Eye (tissue), 1 donor: ENCODE data around the gene PLTP.
A peak's percentile ranks its signal among the peaks of the same experiment; 100 is the strongest.
"Not testable (repeated sequence)": the region's sequence is repeated elsewhere in the genome, so short reads cannot be mapped to it uniquely, and the experiment has no call there.

ENCODE experiments used
- DNase-seq: peaks from one replicate; pipeline ENCODE4 v3.0.0-alpha.2; 2015

The PLTP gene

DNA sequence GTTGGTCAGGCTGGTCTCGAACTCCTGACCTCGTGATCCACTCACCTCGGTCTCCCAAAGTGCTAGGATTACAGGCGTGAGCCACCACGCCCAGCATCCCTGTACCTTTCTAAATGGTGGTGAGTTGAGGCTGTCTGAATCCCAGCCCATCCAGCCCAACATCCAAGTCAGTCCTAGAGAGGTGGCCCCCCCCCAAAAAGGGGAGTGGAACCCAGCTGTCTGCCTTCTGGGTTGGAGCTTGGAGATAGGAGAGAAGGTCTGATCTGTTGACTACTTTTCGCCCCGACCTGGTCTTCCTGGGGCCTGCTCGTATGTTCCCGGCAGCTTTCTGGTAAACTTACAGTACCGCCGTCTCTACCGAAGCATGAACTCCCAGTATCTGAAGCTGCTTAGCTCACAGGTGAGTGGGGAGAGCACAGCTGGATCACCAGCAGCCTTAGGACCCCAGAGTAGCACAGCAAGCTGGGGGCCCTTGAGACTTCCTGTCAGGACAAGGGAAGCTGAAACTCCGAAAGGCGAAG lies 15.3 kb downstream of the PLTP start:
- no peak for DNase-seq

DNA sequence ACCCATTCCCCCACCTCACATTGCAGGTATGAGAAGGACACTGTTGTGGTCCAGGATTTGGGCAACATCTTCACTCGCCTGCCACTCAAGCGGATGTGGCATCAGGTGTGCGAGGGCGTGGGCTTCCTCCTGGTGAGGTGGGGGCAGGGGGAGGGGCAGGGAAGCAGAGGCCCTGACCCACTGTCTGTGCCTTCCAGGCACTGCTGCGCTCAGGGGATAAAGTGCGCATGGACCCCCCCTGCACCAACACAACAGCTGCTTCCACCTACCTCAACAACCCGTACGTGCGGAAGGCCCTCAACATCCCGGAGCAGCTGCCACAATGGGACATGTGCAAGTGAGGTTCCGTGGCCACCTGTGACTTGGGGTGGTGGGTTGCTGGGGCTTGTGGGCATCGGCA lies 17.2 kb downstream of the PLTP start:
- no peak for DNase-seq

DNA sequence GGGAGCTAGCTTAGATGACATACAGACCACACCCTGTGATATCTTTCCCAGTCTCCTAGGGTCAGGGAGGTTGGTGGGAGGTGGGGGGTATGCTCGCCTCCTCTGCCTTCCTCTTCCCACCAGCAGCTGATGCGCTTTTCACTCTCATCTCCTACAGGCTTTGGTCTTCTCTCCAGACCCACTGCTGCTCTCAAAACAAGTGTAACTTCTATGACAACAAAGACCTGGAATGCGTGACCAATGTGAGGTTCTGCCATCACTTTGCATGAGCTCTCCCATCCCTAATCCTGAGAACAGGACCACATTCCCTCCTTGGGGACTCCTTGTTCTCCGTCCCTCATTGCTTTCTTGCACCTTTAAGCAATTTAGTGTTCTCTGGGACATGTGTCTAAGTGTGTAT lies 18.1 kb downstream of the PLTP start:
- no peak for DNase-seq

DNA sequence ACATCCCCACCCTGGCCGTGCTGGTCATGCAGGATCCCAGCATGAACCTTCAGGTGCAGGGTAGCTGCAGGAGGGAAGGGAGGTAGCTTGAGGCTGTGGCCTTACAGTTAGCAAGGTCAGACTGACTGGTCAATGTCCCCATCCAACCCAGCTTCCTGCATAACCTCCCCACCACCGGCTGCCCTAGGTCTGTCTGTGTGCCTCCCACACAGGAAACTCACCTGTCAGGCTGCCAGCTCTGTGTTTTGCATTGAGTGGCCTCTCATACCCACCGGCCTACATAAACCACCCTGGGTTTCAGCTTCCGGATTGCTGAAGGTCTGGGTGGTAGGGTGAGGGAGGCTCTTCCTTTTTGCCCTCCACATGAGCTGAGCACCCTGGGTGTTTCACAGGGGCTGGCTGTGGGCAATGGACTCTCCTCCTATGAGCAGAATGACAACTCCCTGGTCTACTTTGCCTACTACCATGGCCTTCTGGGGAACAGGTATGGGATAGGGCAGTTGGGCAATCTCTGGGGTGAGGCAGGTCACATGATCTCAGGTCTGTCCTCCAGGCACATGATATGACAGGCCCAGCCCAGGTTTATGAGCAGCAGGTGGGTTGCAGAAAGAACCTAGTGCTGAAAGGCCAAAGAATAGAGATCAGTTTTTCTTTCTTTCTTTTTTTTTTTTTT lies 19.0 kb downstream of the PLTP start:
- no peak for DNase-seq

DNA sequence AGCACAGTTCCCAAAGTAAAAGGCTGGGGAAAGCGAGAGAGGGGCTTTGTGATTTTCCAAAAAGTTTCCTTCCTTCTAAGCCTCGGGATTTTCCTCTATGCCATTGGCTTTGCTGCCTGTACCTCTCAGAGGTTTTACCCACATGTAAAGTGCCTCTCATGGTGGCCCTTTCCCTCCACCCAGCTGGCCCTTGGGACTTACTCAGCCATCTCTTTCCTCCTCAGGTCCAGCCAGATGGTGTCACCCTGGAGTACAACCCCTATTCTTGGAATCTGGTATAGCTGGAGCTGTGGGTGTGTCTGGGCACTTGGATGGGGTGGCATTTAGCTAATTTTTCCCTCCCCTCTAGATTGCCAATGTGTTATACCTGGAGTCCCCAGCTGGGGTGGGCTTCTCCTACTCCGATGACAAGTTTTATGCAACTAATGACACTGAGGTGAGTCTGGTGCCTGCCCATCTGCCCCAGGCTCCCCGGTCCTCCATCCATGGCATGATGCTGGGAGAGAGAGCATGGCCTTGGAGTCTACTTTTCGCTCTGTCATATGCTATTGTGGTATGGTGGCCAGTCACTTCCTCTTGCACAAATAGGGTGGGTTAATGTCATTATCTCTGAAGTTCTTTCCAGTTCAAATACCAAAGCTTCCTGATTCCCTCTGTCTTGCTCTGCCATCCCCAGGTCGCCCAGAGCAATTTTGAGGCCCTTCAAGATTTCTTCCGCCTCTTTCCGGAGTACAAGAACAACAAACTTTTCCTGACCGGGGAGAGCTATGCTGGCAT lies 19.7 kb downstream of the PLTP start:
- DNase-seq: no peak

DNA sequence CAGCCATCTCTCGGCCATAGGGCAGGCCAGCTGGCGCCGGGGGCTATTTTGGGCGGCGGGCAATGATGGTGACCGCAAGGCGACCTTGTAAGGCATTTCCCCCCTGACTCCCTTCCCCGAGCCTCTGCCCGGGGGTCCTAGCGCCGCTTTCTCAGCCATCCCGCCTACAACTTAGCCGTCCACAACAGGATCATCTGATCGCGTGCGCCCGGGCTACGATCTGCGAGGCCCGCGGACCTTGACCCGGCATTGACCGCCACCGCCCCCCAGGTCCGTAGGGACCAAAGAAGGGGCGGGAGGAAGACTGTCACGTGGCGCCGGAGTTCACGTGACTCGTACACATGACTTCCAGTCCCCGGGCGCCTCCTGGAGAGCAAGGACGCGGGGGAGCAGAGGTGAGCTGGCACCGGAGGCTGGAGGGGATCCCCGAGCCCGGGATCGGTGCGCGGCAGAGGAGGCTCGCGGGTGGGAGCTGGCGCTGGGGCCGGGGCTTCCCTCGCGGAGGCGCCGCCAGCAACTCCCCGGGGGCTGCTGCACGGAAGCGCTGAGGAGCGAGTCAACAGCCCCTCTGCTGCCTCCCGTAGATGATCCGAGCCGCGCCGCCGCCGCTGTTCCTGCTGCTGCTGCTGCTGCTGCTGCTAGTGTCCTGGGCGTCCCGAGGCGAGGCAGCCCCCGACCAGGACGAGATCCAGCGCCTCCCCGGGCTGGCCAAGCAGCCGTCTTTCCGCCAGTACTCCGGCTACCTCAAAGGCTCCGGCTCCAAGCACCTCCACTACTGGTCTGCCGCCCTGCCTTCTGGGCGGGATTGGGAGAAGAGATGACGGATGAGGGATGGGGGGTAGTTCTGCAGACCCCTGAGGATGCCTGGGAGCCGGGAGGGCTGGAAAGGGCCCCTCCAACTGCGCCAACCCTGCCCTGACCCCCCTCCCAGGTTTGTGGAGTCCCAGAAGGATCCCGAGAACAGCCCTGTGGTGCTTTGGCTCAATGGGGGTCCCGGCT lies 20.7 kb downstream of the PLTP start, which contains the start of the genes CTSA and NEURL2:
TSS of gene CTSA (plus strand) at position 351 of the 999 bp plus-strand sequence. CDS start at position 585, 234 bp downstream.
TSS of gene NEURL2 (minus strand) at position 224 of the 999 bp plus-strand sequence. CDS start at position 7, 217 bp downstream.
- peak; percentile 97 for DNase-seq

DNA sequence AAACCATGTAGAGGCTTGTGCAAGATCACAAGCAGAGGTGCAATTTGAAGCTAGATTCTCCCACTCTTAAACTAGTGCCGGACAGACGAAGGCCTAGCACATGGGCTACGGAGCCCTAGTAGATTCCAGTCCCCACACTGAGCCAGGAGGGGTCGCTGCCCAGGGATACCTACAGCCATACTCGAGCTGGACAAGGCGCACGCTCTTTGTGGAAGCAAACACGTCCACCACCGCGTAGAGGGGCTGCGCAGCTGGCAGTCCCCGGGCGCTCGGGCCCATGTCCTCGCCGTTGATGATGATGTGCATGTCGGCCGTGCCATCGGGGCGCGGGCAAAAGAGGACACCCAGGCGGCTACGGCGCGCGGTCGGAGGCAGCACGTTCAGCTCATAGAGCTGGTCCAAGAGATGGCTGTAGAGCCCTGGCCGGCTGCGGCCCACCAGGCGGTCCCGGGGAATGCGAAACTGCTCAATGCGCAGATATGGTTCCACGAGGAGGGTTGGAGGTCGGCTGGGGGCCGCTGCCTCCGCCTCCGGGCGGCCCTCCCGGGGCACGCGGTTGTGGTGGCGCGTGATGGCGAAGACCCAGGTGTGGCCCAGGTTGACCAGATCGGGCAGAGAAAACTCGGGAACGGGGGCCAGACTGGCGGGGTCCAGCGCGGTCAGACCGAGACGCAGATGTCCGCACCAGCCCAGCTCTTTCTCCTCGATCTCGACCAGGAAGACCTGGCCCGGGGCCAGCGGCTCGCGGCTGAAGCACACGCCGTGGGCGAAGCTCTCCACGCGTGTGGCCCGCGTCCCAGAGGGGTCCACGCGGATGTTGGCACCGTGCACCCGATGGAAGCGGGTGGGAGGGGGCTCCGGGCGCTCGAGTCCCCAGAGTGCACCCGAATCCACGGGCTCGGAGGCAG lies 21.6 kb downstream of the PLTP start:
- DNase-seq: peak; percentile 95

DNA sequence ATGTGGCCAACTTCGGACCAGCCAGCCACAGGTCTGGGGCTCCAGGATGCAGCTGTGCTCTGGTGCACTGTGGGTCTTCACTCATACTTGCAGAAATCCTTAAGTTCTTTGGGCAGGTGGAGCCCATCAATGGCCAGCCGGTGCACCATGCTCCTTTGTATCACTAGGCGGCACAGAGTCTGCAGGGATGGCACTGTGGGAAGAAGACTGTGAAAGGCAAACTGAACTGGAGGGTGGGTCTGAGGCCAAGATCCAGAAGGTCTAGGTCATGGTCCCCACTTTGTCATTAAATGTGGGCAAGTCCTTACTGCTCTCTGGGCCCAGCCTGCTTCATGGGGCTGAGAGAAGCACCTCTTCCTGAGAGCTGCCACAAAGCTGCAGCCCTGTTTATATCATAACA lies 23.3 kb downstream of the PLTP start:
- no peak for DNase-seq

DNA sequence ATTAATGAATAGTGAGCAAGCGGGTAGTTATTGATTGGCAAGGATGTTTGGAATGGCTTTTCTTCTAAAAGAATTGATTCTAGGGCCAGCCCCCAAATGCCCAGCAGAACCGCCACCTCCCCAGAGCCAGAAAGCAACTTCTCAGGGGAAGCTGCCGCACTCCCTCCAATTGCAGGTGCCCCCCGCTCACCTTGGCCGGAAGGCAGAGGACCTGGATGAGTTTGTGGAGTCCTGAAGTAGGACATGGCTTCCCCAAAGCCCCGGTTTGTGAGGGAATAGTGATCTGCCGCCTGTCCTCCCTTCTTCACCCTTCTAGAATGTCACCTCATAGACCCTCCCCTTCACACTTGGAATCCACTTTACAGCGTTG lies 24.6 kb downstream of the PLTP start, which contains the start of gene SPATA25:
TSS of gene SPATA25 (minus strand) at position 277 of the 370 bp plus-strand sequence. CDS start at position 245, 32 bp downstream.
- no peak for DNase-seq

DNA sequence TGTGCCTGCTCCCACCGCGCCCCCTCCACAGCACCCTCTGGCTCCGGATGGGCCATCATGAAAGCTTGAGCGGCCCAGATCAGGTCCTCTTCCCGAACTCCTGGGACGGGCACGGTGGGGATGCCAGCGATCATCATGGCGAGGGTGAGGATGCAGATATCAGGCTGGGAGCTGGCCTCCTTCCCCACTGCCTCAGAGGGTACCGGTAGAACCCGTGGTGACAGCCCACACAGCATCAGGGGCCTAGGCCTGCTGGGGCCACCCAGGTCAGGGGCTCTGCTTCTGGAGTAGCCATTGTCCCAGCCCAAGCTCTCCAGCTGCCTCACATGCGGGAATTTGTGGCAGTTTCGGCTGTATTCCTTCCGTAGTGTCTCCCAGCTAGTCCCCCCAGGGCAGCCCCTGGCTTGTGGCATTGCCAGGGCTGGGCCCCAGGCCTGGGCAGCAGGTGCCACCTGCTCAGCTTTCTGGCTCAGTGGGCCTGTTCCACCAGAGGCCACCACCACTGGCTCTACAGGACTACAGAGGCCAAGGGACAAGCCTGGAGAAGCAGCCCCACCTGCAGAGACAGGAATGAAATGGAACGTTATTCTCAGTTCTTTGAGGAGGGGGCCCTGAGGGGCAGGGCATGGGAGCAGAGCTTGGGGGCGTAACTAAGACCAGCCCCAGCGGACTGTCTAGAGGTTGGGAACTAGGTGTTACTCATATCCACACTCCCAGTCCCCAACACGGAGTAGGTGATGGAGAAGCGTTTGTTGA lies 25.2 kb downstream of the PLTP start:
- DNase-seq: no peak

DNA sequence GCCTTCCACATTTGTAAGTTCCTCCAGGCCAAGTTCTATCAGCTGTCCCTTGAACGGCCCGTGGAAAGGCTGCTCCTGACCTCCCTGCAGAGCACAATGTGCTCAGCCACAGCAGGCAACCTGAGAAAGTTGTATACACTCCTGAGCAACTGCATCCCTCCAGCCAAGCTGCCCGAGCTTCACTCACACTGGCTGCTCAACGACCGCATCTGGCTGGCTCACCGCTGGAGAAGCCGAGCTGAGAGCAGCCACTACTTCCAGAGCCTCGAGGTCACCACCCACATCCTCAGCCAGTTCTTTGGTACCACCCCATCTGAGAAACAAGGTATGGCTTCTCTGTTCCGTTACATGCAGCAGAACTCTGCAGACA lies 28.9 kb downstream of the PLTP start:
- DNase-seq: no peak

DNA sequence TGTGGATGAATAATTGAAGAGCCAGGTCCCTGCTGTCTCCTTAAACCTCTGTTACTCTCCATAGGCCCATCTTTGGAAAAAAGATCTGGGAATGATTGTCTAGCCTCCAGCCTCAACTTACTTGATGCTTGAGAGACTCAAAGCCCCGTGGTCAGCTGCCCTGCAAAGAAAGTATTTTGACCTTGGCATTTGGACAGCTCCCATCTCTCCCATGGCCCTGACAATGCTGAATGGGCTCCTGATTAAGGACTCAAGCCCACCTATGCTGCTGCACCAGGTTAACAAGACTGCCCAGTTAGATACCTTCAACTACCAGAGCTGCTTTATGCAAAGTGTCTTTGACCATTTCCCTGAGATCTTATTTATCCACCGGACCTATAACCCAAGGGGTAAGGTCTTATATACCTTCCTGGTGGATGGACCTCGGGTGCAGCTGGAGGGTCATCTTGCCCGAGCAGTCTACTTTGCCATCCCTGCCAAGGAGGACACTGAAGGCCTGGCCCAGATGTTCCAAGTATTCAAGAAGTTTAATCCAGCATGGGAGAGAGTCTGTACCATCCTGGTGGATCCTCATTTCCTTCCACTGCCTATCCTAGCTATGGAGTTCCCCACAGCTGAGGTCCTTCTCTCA lies 29.4 kb downstream of the PLTP start:
- no peak for DNase-seq

DNA sequence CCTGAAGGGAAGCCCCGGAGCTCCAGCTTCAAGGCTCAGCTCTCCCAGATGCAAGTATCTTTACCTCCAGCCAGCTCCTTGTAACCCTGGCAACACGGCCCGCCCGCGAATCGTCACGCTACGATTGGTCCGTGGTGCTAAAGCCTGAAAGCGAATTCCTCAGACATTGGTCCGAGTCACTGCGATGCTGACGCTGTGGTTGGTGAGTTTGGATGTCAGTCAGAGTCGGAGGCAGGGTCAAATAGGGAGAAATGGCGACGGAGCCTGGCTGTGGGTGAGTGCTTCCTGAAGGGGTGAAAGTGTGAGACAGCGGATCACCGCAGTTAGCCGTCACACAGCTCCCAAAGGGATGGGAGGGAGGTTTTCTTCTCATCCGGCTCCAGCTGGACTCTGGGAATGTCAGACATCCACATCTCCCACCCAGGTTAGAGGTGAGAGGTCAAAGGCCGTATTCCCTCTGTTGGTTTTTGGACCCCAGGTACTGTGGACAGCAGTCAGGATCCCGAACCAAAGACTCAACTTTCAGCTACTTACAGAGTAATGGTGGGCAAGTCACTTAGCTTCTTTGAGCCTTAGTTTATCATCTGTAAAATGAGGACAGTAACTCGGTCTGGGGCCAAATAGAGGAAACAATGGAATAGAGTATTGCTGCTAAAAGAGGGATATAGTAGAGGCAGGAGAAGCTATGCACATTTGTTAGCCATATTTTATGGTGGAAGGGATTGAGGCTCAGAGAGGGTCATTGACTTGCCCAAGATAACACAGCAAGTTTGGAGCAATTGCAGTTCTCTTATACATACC lies 30.8 kb downstream of the PLTP start, which contains the start of gene ZSWIM1:
TSS of gene ZSWIM1 (plus strand) at position 240 of the 801 bp plus-strand sequence. CDS start 1,366 bp downstream, outside the sequence.
- DNase-seq: peak; percentile 100

DNA sequence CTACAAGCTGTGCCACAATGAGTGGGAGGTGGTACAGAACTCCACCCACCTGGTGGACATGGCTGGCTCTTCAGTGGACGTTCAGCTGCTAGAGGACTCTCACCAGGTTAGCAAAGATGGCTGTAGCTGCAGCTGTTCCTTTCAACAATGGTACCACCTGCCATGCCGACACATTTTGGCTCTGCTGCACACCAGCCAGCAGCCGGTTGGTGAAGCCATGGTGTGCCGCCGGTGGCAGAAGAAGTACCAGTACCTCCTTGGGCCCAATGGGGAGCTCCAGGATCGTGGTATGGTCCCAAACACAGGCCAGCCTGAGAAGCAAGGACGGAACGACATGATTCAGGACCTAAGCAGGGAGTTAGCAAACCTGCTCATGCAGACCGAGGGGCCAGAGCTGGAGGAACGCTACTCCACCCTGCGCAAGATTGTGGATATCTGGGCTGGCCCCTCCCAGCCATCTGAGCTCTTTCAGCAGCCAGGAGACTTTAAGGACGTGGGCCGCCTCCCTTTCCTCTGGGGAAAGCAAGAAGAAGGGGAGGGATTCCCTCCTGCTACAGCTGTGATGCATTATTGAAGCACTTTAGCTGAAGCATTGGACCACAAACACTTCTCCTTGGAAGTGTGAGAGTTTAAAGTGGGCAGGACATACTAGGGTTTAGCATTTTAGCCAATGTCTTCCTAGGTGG lies 33.7 kb downstream of the PLTP start:
- peak; percentile 35 for DNase-seq

DNA sequence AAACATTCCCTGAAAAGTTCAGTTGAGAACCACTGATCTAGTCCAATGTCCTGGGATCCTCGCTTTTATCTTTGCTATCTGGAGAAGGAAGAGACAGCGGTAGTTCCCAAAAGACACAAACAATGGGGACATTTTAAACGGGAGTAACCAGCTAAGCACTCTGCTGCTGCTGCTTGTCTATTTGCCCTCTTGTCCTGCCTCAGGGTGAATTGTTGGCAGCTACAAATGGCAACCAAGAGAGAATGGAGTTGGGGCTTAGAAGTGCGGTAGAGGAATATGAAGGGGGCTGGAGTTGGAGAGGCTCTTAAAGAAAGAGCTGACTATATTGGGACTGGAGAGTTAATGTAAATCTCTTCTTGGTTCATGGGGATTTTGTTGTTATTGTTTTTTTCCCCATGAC lies 37.4 kb downstream of the PLTP start:
- no peak for DNase-seq

DNA sequence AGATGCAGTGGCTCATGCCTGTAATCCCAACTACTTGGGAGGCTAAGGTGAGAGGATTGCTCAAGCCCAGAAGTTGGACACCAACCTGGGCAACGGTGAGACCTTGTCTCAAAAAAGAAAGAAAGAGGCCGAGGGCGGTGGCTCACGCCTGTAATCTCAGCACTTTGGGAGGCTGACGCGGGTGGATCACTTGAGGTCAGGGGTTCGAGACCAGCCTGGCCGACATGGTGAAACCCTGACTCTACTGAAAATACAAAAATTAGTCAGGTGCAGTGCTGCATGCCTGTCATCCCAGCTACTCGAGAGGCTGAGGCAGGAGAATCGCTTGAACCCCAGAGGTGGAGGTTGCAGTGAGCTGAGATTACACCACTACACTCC lies 37.9 kb downstream of the PLTP start:
- DNase-seq: not testable (repeated sequence)

DNA sequence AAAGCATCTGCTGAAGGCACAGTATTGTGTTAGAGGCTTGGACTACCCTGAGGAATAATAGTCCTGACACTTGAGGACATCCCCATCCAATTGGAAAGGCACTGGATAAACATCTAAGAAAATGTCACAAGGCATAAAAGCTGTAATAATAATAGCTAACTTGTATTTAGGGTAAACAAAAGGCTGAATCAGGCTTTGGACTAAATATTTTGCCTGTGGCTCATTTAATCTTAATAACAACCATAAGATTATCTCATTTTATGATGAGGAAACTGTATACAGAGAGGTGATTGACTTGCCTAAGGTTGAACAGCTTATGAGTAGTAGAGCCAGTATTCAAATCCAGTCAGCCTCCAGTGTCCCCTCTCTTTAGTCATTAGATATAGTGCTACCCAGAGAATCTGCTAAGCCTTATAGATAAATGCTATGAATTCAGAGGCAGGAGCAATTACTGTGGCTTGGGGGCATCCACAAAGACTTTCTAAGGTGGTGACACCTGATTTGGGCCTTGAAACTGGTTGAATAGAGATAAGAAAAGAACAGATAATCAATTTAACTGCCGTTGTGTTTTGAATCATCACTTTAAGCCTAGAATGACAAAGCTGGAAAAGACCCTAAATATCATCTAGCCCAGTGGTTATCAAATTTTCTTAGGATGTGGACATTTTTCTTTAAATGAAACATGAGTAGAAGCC lies 38.4 kb downstream of the PLTP start:
- no peak for DNase-seq

DNA sequence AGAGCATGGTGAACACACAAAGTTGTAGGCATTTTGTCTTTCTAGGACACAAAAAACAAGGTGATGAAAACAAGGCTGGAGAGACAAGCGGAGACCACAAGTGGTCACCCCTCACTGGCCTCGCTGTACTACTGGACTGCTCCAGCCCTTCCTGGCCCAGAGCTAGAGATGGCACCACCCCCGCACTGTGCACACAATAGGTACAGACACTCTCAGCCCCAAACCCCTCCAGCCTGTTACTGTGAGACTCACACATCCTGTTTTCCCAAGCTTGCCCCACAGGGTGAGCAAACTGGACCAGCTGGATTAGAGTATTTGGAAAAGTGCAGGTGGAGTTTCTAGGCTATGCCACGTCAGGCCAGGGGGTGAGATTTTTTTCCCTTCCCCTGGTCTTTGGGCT lies 39.3 kb downstream of the PLTP start:
- no peak for DNase-seq
